ENCODE measurements around the gene ZNF775. TPM values are rescaled to one million over a fixed set of nuclear protein-coding genes. Genes with fewer than 3 reads are reported as not detected.

Gene ZNF775
- total and polyA plus RNA-seq, 2 of the 13 experiments (the other 11 are each of a cell fraction or from before 2014, with no cell fraction given): 3.1 to 3.2 TPM

- TF ChIP-seq MAF1 (CRISPR knock-in tag; IDR thresholded peaks at IDR 0.05; ENCODE audit: borderline replicate concordance) (0 out of 2 replicates have a peak, but pooled peaks have one; percentile 36), NR2C2 (CRISPR knock-in tag; IDR thresholded peaks at IDR 0.05; ENCODE audit: borderline replicate concordance) (0 out of 2 replicates have a peak, but pooled peaks have one; percentile 8), ZBTB42 (CRISPR knock-in tag; IDR thresholded peaks at IDR 0.05) (no peak), ISX (CRISPR knock-in tag; conservative IDR thresholded peaks at IDR 0.05) (no peak), STAG1 (CRISPR knock-in tag; IDR thresholded peaks at IDR 0.05) (no peak), ZNF563 (CRISPR knock-in tag; IDR thresholded peaks at IDR 0.05) (peak; percentile 49; the same call in 1 of the 2 replicates), ZNF746 (CRISPR knock-in tag; IDR thresholded peaks at IDR 0.05) (peak; percentile 73; the same call in 1 of the 2 replicates), HOMEZ (CRISPR knock-in tag; IDR thresholded peaks at IDR 0.05; ENCODE audit: low read depth) (no peak), PREB (CRISPR knock-in tag; IDR thresholded peaks at IDR 0.05) (no peak), ATF3 (CRISPR knock-in tag; IDR thresholded peaks at IDR 0.05) (peak; percentile 19; the same call in 1 of the 2 replicates), ZNF879 (CRISPR knock-in tag; IDR thresholded peaks at IDR 0.05) (no peak), GPN1 (CRISPR knock-in tag; IDR thresholded peaks at IDR 0.05; ENCODE audit: borderline replicate concordance) (no peak), FOSL1 (CRISPR knock-in tag; IDR thresholded peaks at IDR 0.05; ENCODE audit: borderline replicate concordance) (no peak), TAF1 (CRISPR knock-in tag; IDR thresholded peaks at IDR 0.05) (peak; percentile 34; the same call in 1 of the 2 replicates), ZNF468 (CRISPR knock-in tag; IDR thresholded peaks at IDR 0.05) (no peak), TEAD2 (CRISPR knock-in tag; IDR thresholded peaks at IDR 0.05) (no peak), ZNF747 (CRISPR knock-in tag; IDR thresholded peaks at IDR 0.05; ENCODE audit: borderline replicate concordance) (no peak), ZHX1 (CRISPR knock-in tag; IDR thresholded peaks at IDR 0.05; ENCODE audit: low read depth) (no peak), TOPORS (CRISPR knock-in tag; IDR thresholded peaks at IDR 0.05) (no peak), SRSF9 (IDR thresholded peaks at IDR 0.05; ENCODE audit: borderline replicate concordance, insufficient read depth, low read depth, low read length, poor library complexity, severe bottlenecking) (no peak), ZNF33A (CRISPR knock-in tag; IDR thresholded peaks at IDR 0.05; ENCODE audit: borderline replicate concordance) (no peak), ZNF230 (CRISPR knock-in tag; IDR thresholded peaks at IDR 0.05) (no peak), ZNF501 (CRISPR knock-in tag; IDR thresholded peaks at IDR 0.05) (no peak), ZBTB20 (CRISPR knock-in tag; IDR thresholded peaks at IDR 0.05; ENCODE audit: borderline replicate concordance, low read depth) (no peak), ZNF674 (CRISPR knock-in tag; IDR thresholded peaks at IDR 0.05; ENCODE audit: low read depth) (no peak)
Measured at GRCh38 chr7:150341263-150342120, 37.6 kb upstream of the ZNF775 start, which contains the start of gene RARRES2 (continued).
